ENCODE results near the gene UIMC1. TPM values are rescaled to one million over a fixed set of nuclear protein-coding genes. Genes with fewer than 3 reads are reported as not detected.
"Not testable (repeated sequence)": the region's sequence is repeated elsewhere in the genome, so short reads cannot be mapped to it uniquely, and the experiment has no call there.

The UIMC1 gene
- total RNA-seq, 2 donors from 2014 or later, result 46.6 to 50.8 TPM

GRCh38 chr5:176985516-176985915, 21.1 kb downstream of the UIMC1 start:
- H3K27ac ChIP-seq (ENCODE audit: low read depth, low read length), result no peak overlapping the region
- peak overlapping the region; percentile 67 for H3K4me3 ChIP-seq (ENCODE audit: low read length)
- peaks cover 61% of the 10 kb centered on the region for H3K9me3 Mint-ChIP-seq
- TF ChIP-seq, protein P1, sequence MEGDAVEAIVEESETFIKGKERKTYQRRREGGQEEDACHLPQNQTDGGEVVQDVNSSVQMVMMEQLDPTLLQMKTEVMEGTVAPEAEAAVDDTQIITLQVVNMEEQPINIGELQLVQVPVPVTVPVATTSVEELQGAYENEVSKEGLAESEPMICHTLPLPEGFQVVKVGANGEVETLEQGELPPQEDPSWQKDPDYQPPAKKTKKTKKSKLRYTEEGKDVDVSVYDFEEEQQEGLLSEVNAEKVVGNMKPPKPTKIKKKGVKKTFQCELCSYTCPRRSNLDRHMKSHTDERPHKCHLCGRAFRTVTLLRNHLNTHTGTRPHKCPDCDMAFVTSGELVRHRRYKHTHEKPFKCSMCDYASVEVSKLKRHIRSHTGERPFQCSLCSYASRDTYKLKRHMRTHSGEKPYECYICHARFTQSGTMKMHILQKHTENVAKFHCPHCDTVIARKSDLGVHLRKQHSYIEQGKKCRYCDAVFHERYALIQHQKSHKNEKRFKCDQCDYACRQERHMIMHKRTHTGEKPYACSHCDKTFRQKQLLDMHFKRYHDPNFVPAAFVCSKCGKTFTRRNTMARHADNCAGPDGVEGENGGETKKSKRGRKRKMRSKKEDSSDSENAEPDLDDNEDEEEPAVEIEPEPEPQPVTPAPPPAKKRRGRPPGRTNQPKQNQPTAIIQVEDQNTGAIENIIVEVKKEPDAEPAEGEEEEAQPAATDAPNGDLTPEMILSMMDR (conservative IDR thresholded peaks at IDR 0.05), result no peak
- H3K27ac Mint-ChIP-seq, result no peak overlapping the region
- peaks cover 81% of the 10 kb centered on the region for H3K9me3 ChIP-seq (ENCODE audit: control insufficient read depth, low read length)
- H3K27me3 Mint-ChIP-seq (ENCODE audit: insufficient read depth), result no peaks in the 10 kb centered on the region
- peaks cover 45% of the 10 kb centered on the region for H3K36me3 ChIP-seq (ENCODE audit: control insufficient read depth, insufficient read depth, low read length)
- no peak for DNase-seq
- no peak overlapping the region for H3K4me3 Mint-ChIP-seq
- peaks cover 75% of the 10 kb centered on the region for H3K36me3 Mint-ChIP-seq (ENCODE audit: low read depth)
- H3K4me1 Mint-ChIP-seq, result no peaks in the 10 kb centered on the region
- H3K4me1 ChIP-seq (ENCODE audit: control insufficient read depth, insufficient read depth, low read length), result no peaks in the 10 kb centered on the region
- no peaks in the 10 kb centered on the region for H3K27me3 ChIP-seq (ENCODE audit: control insufficient read depth, insufficient read depth, low read length, poor library complexity, severe bottlenecking)
- WGBS, 2 experiments (ENCODE audit: insufficient coverage in 1 of 2, insufficient read length in 1 of 2), result 95 to 100% methylated on average over 2 of the region's 2 CpGs
- H3K9ac ChIP-seq (ENCODE audit: extremely low read depth, low read length, poor library complexity, severe bottlenecking), result no peak overlapping the region

GRCh38 chr5:176984176-176984575, 22.4 kb downstream of the UIMC1 start:
- not testable (repeated sequence) for H3K4me1 Mint-ChIP-seq; H3K27me3 Mint-ChIP-seq (ENCODE audit: insufficient read depth); H3K4me3 ChIP-seq (ENCODE audit: low read length); H3K27ac Mint-ChIP-seq; DNase-seq; H3K27me3 ChIP-seq (ENCODE audit: control insufficient read depth, insufficient read depth, low read length, poor library complexity, severe bottlenecking); H3K4me3 Mint-ChIP-seq; H3K27ac ChIP-seq (ENCODE audit: low read depth, low read length); H3K4me1 ChIP-seq (ENCODE audit: control insufficient read depth, insufficient read depth, low read length); H3K9ac ChIP-seq (ENCODE audit: extremely low read depth, low read length, poor library complexity, severe bottlenecking)
- H3K36me3 Mint-ChIP-seq (ENCODE audit: low read depth), result peaks cover 79% of the 10 kb centered on the region
- H3K9me3 ChIP-seq (ENCODE audit: control insufficient read depth, low read length), result peaks cover 83% of the 10 kb centered on the region
- WGBS, 2 experiments (ENCODE audit: insufficient coverage in 1 of 2, insufficient read length in 1 of 2), result 95 to 99% methylated on average over 14 to 28 of the region's 28 CpGs
- H3K9me3 Mint-ChIP-seq, result peaks cover 61% of the 10 kb centered on the region
- peaks cover 57% of the 10 kb centered on the region for H3K36me3 ChIP-seq (ENCODE audit: control insufficient read depth, insufficient read depth, low read length)

DNA sequence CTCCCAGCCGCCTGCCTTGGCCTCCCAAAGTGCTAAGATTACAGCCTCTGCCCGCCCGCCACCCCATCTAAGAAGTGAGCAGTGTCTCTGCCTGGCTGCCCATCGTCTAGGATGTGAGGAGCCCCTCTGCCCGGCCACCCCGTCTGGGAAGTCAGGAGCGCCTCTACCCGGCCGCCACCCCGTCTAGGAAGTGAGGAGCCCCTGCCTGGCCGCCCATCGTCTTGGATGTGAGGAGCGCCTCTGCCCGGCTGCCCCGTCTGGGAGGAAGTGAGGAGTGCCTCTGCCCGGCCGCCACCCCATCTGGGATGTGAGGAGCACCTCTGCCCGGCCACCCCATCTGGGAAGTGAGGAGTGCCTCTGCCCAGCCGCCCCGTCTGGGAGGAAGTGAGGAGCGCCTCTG, 23.0 kb downstream of the UIMC1 start:
- H3K36me3 ChIP-seq (ENCODE audit: control insufficient read depth, insufficient read depth, low read length), result peaks cover 63% of the 10 kb centered on the region
- peaks cover 61% of the 10 kb centered on the region for H3K9me3 Mint-ChIP-seq
- H3K4me3 Mint-ChIP-seq; H3K27ac Mint-ChIP-seq; H3K27ac ChIP-seq (ENCODE audit: low read depth, low read length); DNase-seq; H3K4me1 ChIP-seq (ENCODE audit: control insufficient read depth, insufficient read depth, low read length); H3K9ac ChIP-seq (ENCODE audit: extremely low read depth, low read length, poor library complexity, severe bottlenecking); H3K27me3 Mint-ChIP-seq (ENCODE audit: insufficient read depth); H3K4me1 Mint-ChIP-seq; H3K4me3 ChIP-seq (ENCODE audit: low read length); H3K27me3 ChIP-seq (ENCODE audit: control insufficient read depth, insufficient read depth, low read length, poor library complexity, severe bottlenecking): not testable (repeated sequence)
- WGBS, 2 experiments (ENCODE audit: insufficient coverage in 1 of 2, insufficient read length in 1 of 2), result 94% methylated on average over 21 of the region's 21 CpGs; no CpG with 5 or more reads in 1 of the 2 experiments
- H3K36me3 Mint-ChIP-seq (ENCODE audit: low read depth), result peaks cover 80% of the 10 kb centered on the region
- peaks cover 86% of the 10 kb centered on the region for H3K9me3 ChIP-seq (ENCODE audit: control insufficient read depth, low read length)

- not testable (repeated sequence) for H3K27ac Mint-ChIP-seq
These were observed 23.5 kb downstream of the UIMC1 start for GRCh38 chr5:176983112-176983511.

More at GRCh38 chr5:176983112-176983511, 23.5 kb downstream of the UIMC1 start:
- Mint-ChIP-seq H3K36me3 (ENCODE audit: low read depth) (peaks cover 77% of the 10 kb centered on the region), H3K9me3 (peaks cover 57% of the 10 kb centered on the region)
- not testable (repeated sequence) for H3K9ac ChIP-seq (ENCODE audit: extremely low read depth, low read length, poor library complexity, severe bottlenecking); H3K4me1 ChIP-seq (ENCODE audit: control insufficient read depth, insufficient read depth, low read length); H3K4me3 ChIP-seq (ENCODE audit: low read length); H3K4me1 Mint-ChIP-seq; H3K27me3 Mint-ChIP-seq (ENCODE audit: insufficient read depth); DNase-seq; H3K27ac ChIP-seq (ENCODE audit: low read depth, low read length); H3K27me3 ChIP-seq (ENCODE audit: control insufficient read depth, insufficient read depth, low read length, poor library complexity, severe bottlenecking); H3K4me3 Mint-ChIP-seq
- H3K9me3 ChIP-seq (ENCODE audit: control insufficient read depth, low read length), result peaks cover 82% of the 10 kb centered on the region
- WGBS, 2 experiments (ENCODE audit: insufficient coverage in 1 of 2, insufficient read length in 1 of 2), result 84 to 90% methylated on average over 5 to 13 of the region's 13 CpGs
- H3K36me3 ChIP-seq (ENCODE audit: control insufficient read depth, insufficient read depth, low read length), result peaks cover 62% of the 10 kb centered on the region
